Gastroesophageal sphincter (tissue), 4 donors: ENCODE results near the gene CETN3. TPM values are rescaled to one million over a fixed set of nuclear protein-coding genes. Genes with fewer than 3 reads are reported as not detected.

ENCODE experiments used
- ATAC-seq: fragments of 150-250 bp; one replicate; pipeline ENCODE4 v1.9.1; 2016; ENCODE audit warnings: mild to moderate bottlenecking, moderate library complexity
- H3K27ac ChIP-seq, 4 donors: fragments of 200-600 bp; sonication (generic) in 3 of 4; 1 replicate in 3 of 4; 2 replicates in 1 of 4; pipeline ENCODE4 v1.5.1; 2016 to 2019
- H3K27me3 ChIP-seq: fragments of 200-600 bp; sonication (generic); one replicate; pipeline ENCODE4 v1.5.1; 2019
- H3K36me3 ChIP-seq, 2 donors: fragments of 200-600 bp; sonication (generic); one replicate each; pipeline ENCODE4 v1.5.1; 2019; ENCODE audit warnings: control low read depth in 1 of 2
- H3K4me1 ChIP-seq, 3 donors: fragments of 200-600 bp; sonication (generic); 1 replicate in 2 of 3; 2 replicates in 1 of 3; pipeline ENCODE4 v1.5.1; 2016 to 2019; ENCODE audit warnings: control low read depth in 2 of 3
- H3K4me3 ChIP-seq, 2 donors: fragments of 200-600 bp; sonication (generic); one replicate each; pipeline ENCODE4 v1.5.1; 2019; ENCODE audit warnings: mild to moderate bottlenecking in 1 of 2, moderate library complexity in 1 of 2
- H3K9me3 ChIP-seq, 3 donors: fragments of 200-600 bp; sonication (generic); one replicate each; pipeline ENCODE4 v1.5.1; 2017 to 2019; ENCODE audit warnings: control low read depth in 2 of 3
- EP300 ChIP-seq: sonication (generic); formaldehyde crosslinking; IDR thresholded peaks from one replicate; pipeline ENCODE4 v1.6.1; 2017; ENCODE audit warnings: antibody characterized with exemption, mild to moderate bottlenecking
- POLR2A ChIP-seq, 2 donors: fragments of 450-650 bp; IDR thresholded peaks; one replicate each; pipeline ENCODE4 v1.6.1; 2017; ENCODE audit warnings: antibody characterized with exemption in 2 of 2, mild to moderate bottlenecking in 2 of 2, moderate library complexity in 1 of 2
- POLR2AphosphoS5 ChIP-seq: sonication (generic); formaldehyde crosslinking; IDR thresholded peaks from one replicate; pipeline ENCODE4 v1.6.1; 2017; ENCODE audit warnings: antibody characterized with exemption
- WGBS, 2 donors: methylation state at CpG; one replicate each; pipeline ENCODE4 v1.1.5; 2018; ENCODE audit warnings: low coverage in 1 of 2; 5-methylcytosine and 5-hydroxymethylcytosine counted together
- total RNA-seq, 4 donors: library from RNA; depleted of rRNA; stranded (reverse); fragments of >200 nt; gene quantifications; one replicate each; pipeline ENCODE4 v1.1.0, GENCODE V29; 2016
- TF ChIP-seq, protein P1 (sequence below), 4 experiments: fragments of 200-600 bp in 2 of 4; fragments of 450-650 bp in 2 of 4; sonication (generic) in 1 of 4; IDR thresholded peaks; one replicate each; pipeline ENCODE4 v1.5.1; 2017 to 2019; ENCODE audit warnings: antibody characterized with exemption in 4 of 4, mild to moderate bottlenecking in 2 of 4, moderate library complexity in 2 of 4

The CETN3 gene
- total RNA-seq, 4 donors from 2014 or later, result 7.5 to 16.0 (median 8.7) TPM

DNA sequence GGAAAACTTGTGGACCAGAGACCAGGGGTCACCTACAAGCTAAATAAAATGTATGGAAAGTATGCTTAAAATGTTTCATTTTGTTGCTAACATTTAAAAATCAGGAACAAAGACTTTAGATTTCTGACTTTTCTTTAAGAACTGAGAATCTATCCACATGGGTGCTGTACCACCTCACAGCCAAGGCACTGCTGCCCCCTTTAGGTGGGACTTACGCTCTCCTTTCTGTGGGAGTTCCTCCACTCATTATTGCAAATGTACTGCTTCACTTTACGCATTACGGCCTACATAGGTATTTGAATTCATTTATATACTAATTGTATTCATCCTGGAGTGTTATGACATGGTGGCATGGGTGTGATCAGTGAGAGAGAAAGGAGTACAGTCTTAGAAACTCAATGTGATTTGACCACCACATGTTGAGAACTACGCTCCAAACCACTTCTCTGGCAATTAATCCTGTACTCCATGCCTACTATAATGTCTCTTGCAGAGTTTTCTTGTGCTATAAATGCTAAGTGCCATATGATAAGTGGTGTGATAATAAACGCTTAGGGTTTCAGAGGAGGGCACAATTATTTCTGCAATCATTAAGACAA lies 24.7 kb upstream of the CETN3 start:
- Histone ChIP-seq H3K36me3 (no peaks in the 10 kb centered on the region), H3K27ac (no peak overlapping the region), H3K4me3 (no peak overlapping the region), H3K27me3 (no peaks in the 10 kb centered on the region), H3K9me3 (no peaks in the 10 kb centered on the region), H3K4me1 (no peaks in the 10 kb centered on the region)
- ATAC-seq, result no peak
- TF ChIP-seq POLR2AphosphoS5 (no peak), EP300 (no peak), POLR2A (IDR thresholded peaks at IDR 0.05) (no peak)
- TF ChIP-seq, protein P1, sequence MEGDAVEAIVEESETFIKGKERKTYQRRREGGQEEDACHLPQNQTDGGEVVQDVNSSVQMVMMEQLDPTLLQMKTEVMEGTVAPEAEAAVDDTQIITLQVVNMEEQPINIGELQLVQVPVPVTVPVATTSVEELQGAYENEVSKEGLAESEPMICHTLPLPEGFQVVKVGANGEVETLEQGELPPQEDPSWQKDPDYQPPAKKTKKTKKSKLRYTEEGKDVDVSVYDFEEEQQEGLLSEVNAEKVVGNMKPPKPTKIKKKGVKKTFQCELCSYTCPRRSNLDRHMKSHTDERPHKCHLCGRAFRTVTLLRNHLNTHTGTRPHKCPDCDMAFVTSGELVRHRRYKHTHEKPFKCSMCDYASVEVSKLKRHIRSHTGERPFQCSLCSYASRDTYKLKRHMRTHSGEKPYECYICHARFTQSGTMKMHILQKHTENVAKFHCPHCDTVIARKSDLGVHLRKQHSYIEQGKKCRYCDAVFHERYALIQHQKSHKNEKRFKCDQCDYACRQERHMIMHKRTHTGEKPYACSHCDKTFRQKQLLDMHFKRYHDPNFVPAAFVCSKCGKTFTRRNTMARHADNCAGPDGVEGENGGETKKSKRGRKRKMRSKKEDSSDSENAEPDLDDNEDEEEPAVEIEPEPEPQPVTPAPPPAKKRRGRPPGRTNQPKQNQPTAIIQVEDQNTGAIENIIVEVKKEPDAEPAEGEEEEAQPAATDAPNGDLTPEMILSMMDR (IDR thresholded peaks at IDR 0.05), result peak in 3 of 4 experiments; percentile 13 to 61 (median 23)
- 41 to 53% methylated on average over 4 to 5 of the region's 5 CpGs for whole genome bisulfite sequencing, 2 donors

DNA sequence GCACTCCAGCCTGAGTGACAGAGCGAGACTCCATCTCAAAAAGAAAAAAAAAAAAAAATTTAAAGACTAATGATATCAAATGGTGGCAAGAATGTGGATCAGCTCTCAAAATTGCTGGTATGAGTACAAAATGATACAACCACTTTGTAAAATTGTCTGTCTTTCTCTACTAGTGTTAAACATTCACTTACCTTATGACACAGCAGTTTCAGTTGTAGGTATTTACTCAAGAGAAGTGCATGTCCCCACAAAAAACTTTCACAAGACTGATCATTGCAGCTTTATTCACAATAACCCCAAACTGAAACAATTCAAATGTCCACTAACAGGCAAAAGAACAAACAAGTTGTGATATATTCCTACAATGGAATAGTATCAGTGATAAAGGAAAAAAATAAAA lies 14.7 kb upstream of the CETN3 start:
- 100% methylated on average over 1 of the region's 1 CpG; no CpG with 5 or more reads in 1 of the 2 donors for WGBS, 2 donors
- no peaks in the 10 kb centered on the region for H3K4me1 ChIP-seq
- no peak for ATAC-seq
- H3K4me3 ChIP-seq, result no peak overlapping the region
- H3K9me3 ChIP-seq, result no peaks in the 10 kb centered on the region
- no peak overlapping the region for H3K27ac ChIP-seq
- H3K36me3 ChIP-seq, result no peaks in the 10 kb centered on the region
- no peaks in the 10 kb centered on the region for H3K27me3 ChIP-seq
- TF ChIP-seq POLR2A (IDR thresholded peaks at IDR 0.05) (no peak), EP300 (no peak), POLR2AphosphoS5 (no peak)
- TF ChIP-seq, protein P1 (IDR thresholded peaks at IDR 0.05), result no peak

DNA sequence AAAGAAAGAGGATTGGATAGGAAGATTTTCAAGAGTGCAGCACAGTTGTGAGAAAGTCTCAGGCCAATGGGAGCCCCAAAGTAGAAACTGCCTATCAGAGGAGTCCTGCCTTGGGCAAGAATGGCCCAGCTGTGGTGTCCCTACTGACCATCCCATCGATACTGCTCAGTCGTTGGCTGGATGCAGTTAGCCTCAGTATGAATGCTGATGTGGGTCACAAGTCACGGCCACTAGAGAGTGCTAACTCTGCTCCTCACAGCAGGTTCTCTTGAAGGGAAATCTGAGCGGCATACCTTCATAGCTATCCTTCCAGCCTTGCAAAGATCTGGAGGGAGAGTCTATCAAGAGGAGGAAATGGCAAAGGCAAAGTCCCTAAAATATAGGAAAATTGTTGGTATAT lies 11.6 kb upstream of the CETN3 start:
- Histone ChIP-seq H3K36me3 (no peaks in the 10 kb centered on the region), H3K9me3 (no peaks in the 10 kb centered on the region), H3K27me3 (no peaks in the 10 kb centered on the region), H3K4me1 (no peaks in the 10 kb centered on the region), H3K27ac (no peak overlapping the region), H3K4me3 (no peak overlapping the region)
- no peak for ATAC-seq
- WGBS, 2 donors, result 0 to 28% methylated on average over 1 to 3 of the region's 4 CpGs
- TF ChIP-seq, protein P1 (IDR thresholded peaks at IDR 0.05), result no peak
- TF ChIP-seq POLR2AphosphoS5 (no peak), POLR2A (IDR thresholded peaks at IDR 0.05) (no peak), EP300 (no peak)

DNA sequence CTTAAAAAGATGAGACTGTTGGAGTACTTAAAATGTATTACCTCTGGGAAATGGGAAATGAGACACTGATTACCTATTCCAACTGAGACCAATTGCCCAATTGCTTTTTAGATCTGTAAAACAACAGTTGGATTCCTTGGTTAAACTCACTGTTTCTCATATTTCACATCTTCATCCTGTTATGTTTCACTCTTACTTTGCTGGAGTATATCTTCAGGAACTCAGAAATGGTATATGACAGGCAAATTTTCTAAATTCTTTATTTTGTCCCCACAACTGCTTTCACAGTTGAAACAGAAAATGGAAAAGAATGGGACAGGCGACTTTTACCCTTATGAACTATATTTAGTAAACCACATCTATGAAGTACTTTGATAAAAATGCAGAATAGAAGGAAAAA lies 8.7 kb upstream of the CETN3 start:
- no peaks in the 10 kb centered on the region for H3K9me3 ChIP-seq
- no peak overlapping the region for H3K4me3 ChIP-seq
- no peak overlapping the region for H3K27ac ChIP-seq
- no peak for TF ChIP-seq POLR2A (IDR thresholded peaks at IDR 0.05)
- TF ChIP-seq, protein P1 (IDR thresholded peaks at IDR 0.05), result no peak
- TF ChIP-seq POLR2AphosphoS5, result no peak
- TF ChIP-seq EP300, result no peak
- ATAC-seq, result no peak
- H3K27me3 ChIP-seq, result no peaks in the 10 kb centered on the region
- H3K36me3 ChIP-seq, result no peaks in the 10 kb centered on the region
- 62 to 90% methylated on average over 1 of the region's 1 CpG for WGBS, 2 donors
- H3K4me1 ChIP-seq, result no peaks in the 10 kb centered on the region

DNA sequence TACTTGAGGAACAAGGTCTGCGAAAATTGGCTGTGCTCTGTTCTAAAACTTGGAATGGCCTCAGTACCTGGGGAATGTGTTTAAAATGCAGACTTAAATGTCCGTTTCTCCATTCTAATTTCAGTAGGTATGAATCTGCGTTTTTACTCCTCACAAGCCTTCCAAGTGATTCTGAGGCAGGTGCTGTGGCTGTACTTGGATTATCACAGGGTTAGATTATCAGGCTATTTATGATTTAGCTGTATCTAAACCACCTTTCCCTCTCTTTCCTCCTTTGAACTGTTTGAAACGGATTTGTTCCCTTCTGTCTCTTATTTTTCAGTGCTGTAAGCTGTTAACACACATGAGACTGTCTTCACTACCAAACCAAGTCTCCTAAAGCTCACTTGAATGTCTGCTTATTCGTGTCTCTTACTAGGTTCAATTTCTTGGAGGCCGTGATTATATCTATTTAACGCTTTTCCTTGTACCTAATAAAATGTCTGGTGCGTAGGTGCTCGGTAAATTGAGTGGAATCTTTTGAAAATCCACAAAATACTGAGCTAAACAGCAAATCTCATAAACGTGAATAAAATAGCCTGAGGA lies 714 bp upstream of the CETN3 start:
- Histone ChIP-seq H3K36me3 (peaks cover 0 to 4% of the 10 kb centered on the region in 2 donors), H3K9me3 (no peaks in the 10 kb centered on the region), H3K4me1 (peaks cover 0 to 23% (median 9%) of the 10 kb centered on the region in 3 donors), H3K27me3 (no peaks in the 10 kb centered on the region), H3K4me3 (peak overlapping the region; percentile 73 to 91), H3K27ac (peak overlapping the region; percentile 92 to 98 (median 96))
- WGBS, 2 donors, result 1% methylated on average over 10 of the region's 10 CpGs
- ATAC-seq, result no peak
- no peak for TF ChIP-seq POLR2A (IDR thresholded peaks at IDR 0.05)
- TF ChIP-seq EP300, result no peak
- TF ChIP-seq POLR2AphosphoS5, result no peak
- TF ChIP-seq, protein P1 (IDR thresholded peaks at IDR 0.05), result no peak
